Neural progenitor cell (in vitro differentiated cells): Measurements from ENCODE around the gene RAD51B. TPM values are rescaled to one million over a fixed set of nuclear protein-coding genes. Genes with fewer than 3 reads are reported as not detected.

Experiments used
- DNase-seq: peaks from one replicate; pipeline ENCODE4 v3.0.0-alpha.2; 2016; ENCODE audit warnings: low spot score
- H2AFZ ChIP-seq: fragments of 200-600 bp; sonication (generic); replicated peaks from 2 replicates; pipeline ENCODE4 v1.6.1; 2016; ENCODE audit warnings: antibody characterized with exemption
- H3F3A ChIP-seq: fragments of 200-600 bp; sonication (generic); 2 replicates; pipeline ENCODE4 v1.6.1; 2016; ENCODE audit warnings: antibody characterized with exemption, low read depth
- H3K27ac ChIP-seq: fragments of 200-600 bp; sonication (generic); 2 replicates; pipeline ENCODE4 v1.5.1; 2016; ENCODE audit warnings: mild to moderate bottlenecking
- H3K27me3 ChIP-seq: fragments of 200-600 bp; sonication (generic); 2 replicates; pipeline ENCODE4 v1.6.1; 2016; ENCODE audit warnings: mild to moderate bottlenecking, moderate library complexity
- H3K36me3 ChIP-seq: fragments of 200-600 bp; sonication (generic); 2 replicates; pipeline ENCODE4 v1.5.1; 2016
- H3K4me1 ChIP-seq: fragments of 200-600 bp; sonication (generic); 2 replicates; pipeline ENCODE4 v1.6.1; 2016; ENCODE audit warnings: mixed run types
- H3K4me2 ChIP-seq: fragments of 200-600 bp; sonication (generic); 2 replicates; pipeline ENCODE4 v1.6.1; 2016
- H3K4me3 ChIP-seq: fragments of 200-600 bp; sonication (generic); 2 replicates; pipeline ENCODE4 v1.5.1; 2016
- H3K79me2 ChIP-seq: fragments of 200-600 bp; sonication (generic); 2 replicates; pipeline ENCODE4 v1.6.1; 2016; ENCODE audit warnings: low read depth
- H3K9ac ChIP-seq: fragments of 200-600 bp; sonication (generic); 2 replicates; pipeline ENCODE4 v1.6.1; 2016
- H3K9me3 ChIP-seq: fragments of 200-600 bp; sonication (generic); 2 replicates; pipeline ENCODE4 v1.5.1; 2016; ENCODE audit warnings: low read depth
- H4K20me1 ChIP-seq: fragments of 200-600 bp; sonication (generic); 2 replicates; pipeline ENCODE4 v1.6.1; 2016; ENCODE audit warnings: low read depth
- H3K27ac Mint-ChIP-seq: 3 replicates; pipeline ENCODE4 v1.8.0; 2021; ENCODE audit warnings: mixed read lengths
- H3K27me3 Mint-ChIP-seq: 2 replicates; pipeline ENCODE4 v1.8.0; 2022; ENCODE audit warnings: low read depth, mild to moderate bottlenecking, inconsistent platforms, moderate library complexity, mixed read lengths; ENCODE audit not compliant: insufficient read depth
- H3K36me3 Mint-ChIP-seq: 3 replicates; pipeline ENCODE4 v1.8.0; 2021; ENCODE audit warnings: mixed read lengths
- H3K4me1 Mint-ChIP-seq: 3 replicates; pipeline ENCODE4 v1.8.0; 2021; ENCODE audit warnings: mixed read lengths
- H3K4me3 Mint-ChIP-seq: 3 replicates; pipeline ENCODE4 v1.8.0; 2021; ENCODE audit warnings: mild to moderate bottlenecking, moderate library complexity, mixed read lengths
- H3K9me3 Mint-ChIP-seq: 3 replicates; pipeline ENCODE4 v1.8.0; 2020; ENCODE audit warnings: mixed read lengths
- CTCF ChIP-seq: fragments of 200-600 bp; sonication (generic); IDR thresholded peaks from 2 replicates; pipeline ENCODE4 v1.5.1; 2017; ENCODE audit warnings: antibody characterized with exemption, mild to moderate bottlenecking
- EZH2 ChIP-seq: fragments of 200-600 bp; sonication (generic); IDR thresholded peaks from 2 replicates; pipeline ENCODE4 v1.6.1; 2017; ENCODE audit warnings: antibody characterized with exemption, mild to moderate bottlenecking, moderate library complexity
- EZH2phosphoT487 ChIP-seq: fragments of 200-600 bp; sonication (generic); IDR thresholded peaks from 2 replicates; pipeline ENCODE4 v1.6.1; 2017; ENCODE audit warnings: antibody characterized with exemption
- total RNA-seq: library from RNA; depleted of rRNA; stranded (reverse); fragments of >200 nt; gene quantifications from 2 replicates; pipeline ENCODE4 v1.2.3, GENCODE V29; 2015; ENCODE audit warnings: low replicate concordance

The RAD51B gene
- total RNA-seq, 1 donor from 2014 or later, result 50.5 TPM

DNA sequence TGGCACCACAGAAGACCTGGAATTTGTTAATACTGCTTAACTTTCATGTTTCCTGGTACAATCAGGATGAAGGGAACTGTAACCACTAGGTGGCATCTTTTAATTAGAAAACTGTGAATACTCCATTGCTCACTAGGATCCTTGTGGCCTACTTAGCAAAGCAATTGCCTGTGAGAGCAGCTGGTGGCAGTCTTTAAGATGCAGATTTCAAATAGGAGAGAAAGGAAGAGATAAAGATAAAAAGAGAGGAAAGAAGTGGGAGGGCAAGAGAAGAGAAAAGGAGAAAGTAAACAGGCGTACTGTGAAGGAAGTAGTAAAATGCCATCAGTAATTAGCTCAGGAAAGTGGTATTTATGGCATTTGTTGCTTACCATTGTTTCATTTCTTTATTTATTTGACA is 114.5 kb downstream of the RAD51B start:
- Histone ChIP-seq H3K27me3 (no peaks in the 10 kb centered on the region), H3K9me3 (peaks cover 12% of the 10 kb centered on the region), H3K36me3 (no peaks in the 10 kb centered on the region), H3K27ac (peak overlapping the region; percentile 34), H3K9ac (no peak overlapping the region), H3K4me3 (no peak overlapping the region), H3K4me2 (peak overlapping the region; percentile 42), H3F3A (peaks cover 29% of the 10 kb centered on the region), H3K4me1 (peaks cover 41% of the 10 kb centered on the region), H2AFZ (no peak overlapping the region), H3K79me2 (no peaks in the 10 kb centered on the region), H4K20me1 (no peaks in the 10 kb centered on the region)
- Mint-ChIP-seq H3K27ac (peak overlapping the region; percentile 62), H3K4me3 (no peak overlapping the region), H3K27me3 (no peaks in the 10 kb centered on the region), H3K36me3 (peaks cover 10% of the 10 kb centered on the region), H3K4me1 (peaks cover 31% of the 10 kb centered on the region), H3K9me3 (peaks cover 25% of the 10 kb centered on the region)
- DNase-seq, result peak; percentile 88
- TF ChIP-seq CTCF (peak; percentile 84), EZH2 (no peak)

- no peak overlapping the region for H3K4me3 Mint-ChIP-seq
- no peak overlapping the region for H3K4me3 ChIP-seq
- no peak overlapping the region for H3K27ac Mint-ChIP-seq
- TF ChIP-seq CTCF (no peak), EZH2phosphoT487 (no peak), EZH2 (no peak)
- no peak for DNase-seq
- peaks cover 46% of the 10 kb centered on the region for H3K4me1 ChIP-seq
- H3K4me2 ChIP-seq, result peak overlapping the region; percentile 42
- no peaks in the 10 kb centered on the region for H4K20me1 ChIP-seq
- H3K27me3 ChIP-seq, result no peaks in the 10 kb centered on the region
- H3K79me2 ChIP-seq, result no peaks in the 10 kb centered on the region
- H3K27ac ChIP-seq, result peak overlapping the region; percentile 34
- peaks cover 29% of the 10 kb centered on the region for H3F3A ChIP-seq
- peaks cover 36% of the 10 kb centered on the region for H3K4me1 Mint-ChIP-seq
- no peaks in the 10 kb centered on the region for H3K36me3 ChIP-seq
- H3K36me3 Mint-ChIP-seq, result peaks cover 8% of the 10 kb centered on the region
- H3K9me3 Mint-ChIP-seq, result peaks cover 19% of the 10 kb centered on the region
- H3K9me3 ChIP-seq, result peaks cover 12% of the 10 kb centered on the region
- H3K9ac ChIP-seq, result no peak overlapping the region
- H3K27me3 Mint-ChIP-seq, result no peaks in the 10 kb centered on the region
- no peak overlapping the region for H2AFZ ChIP-seq
Observed at GRCh38 chr14:67934862-67935261, 115.3 kb downstream of the RAD51B start.

GRCh38 chr14:67935371-67935770 is 115.8 kb downstream of the RAD51B start:
- Histone ChIP-seq H3K9me3 (peaks cover 10% of the 10 kb centered on the region), H3K4me1 (peaks cover 49% of the 10 kb centered on the region), H3K27me3 (no peaks in the 10 kb centered on the region), H3K27ac (no peak overlapping the region), H3K36me3 (no peaks in the 10 kb centered on the region), H3K4me2 (no peak overlapping the region), H3K4me3 (no peak overlapping the region), H3K79me2 (no peaks in the 10 kb centered on the region), H4K20me1 (no peaks in the 10 kb centered on the region), H3F3A (peaks cover 32% of the 10 kb centered on the region), H3K9ac (no peak overlapping the region), H2AFZ (no peak overlapping the region)
- Mint-ChIP-seq H3K27ac (no peak overlapping the region), H3K4me3 (no peak overlapping the region), H3K4me1 (peaks cover 39% of the 10 kb centered on the region), H3K36me3 (peaks cover 3% of the 10 kb centered on the region), H3K9me3 (peaks cover 14% of the 10 kb centered on the region), H3K27me3 (no peaks in the 10 kb centered on the region)
- TF ChIP-seq EZH2 (no peak), CTCF (no peak), EZH2phosphoT487 (no peak)
- DNase-seq, result no peak
